ENCODE measurements around the gene PBOV1.

The PBOV1 gene

GRCh38 chr6:138218449-138218848 is at the start of gene PBOV1:
TSS of gene PBOV1 (minus strand) at chr6:138218491. CDS start at chr6:138218395, 96 bp downstream.
- Histone ChIP-seq H3K36me3 (ENCODE audit: control insufficient read depth in 2 of 2, insufficient read depth in 1 of 2, low read length in 2 of 2) (no peaks in the 10 kb centered on the region; a peak in 1 of 3 replicates), H3K27ac (ENCODE audit: extremely low read depth, low read depth, low read length) (no peak within 1 kb of the TSS), H3K9me3 (ENCODE audit: control insufficient read depth, insufficient read depth, low read depth, low read length) (no peaks in the 10 kb centered on the region), H3K4me3 (ENCODE audit: low read depth, low read length) (no peak within 1 kb of the TSS), H3K4me1 (ENCODE audit: control insufficient read depth, insufficient read depth, low read length) (no peaks in the 10 kb centered on the region)
- ChIA-PET CTCF (interaction anchor here (0.6 to 1.2 kb wide), 4 partner anchors 60 to 492 kb away, joined by 3 to 4 read pairs (median 3); no protein-coding TSS in a partner anchor), POLR2A (no interaction called here)
- TF ChIP-seq ZBTB44 (tag by site-specific recombination; IDR thresholded peaks at IDR 0.05) (no peak), ZNF791 (tag by site-specific recombination; IDR thresholded peaks at IDR 0.05) (no peak), ZBTB6 (tag by site-specific recombination; IDR thresholded peaks at IDR 0.05) (no peak), ZSCAN5A (tag by site-specific recombination; IDR thresholded peaks at IDR 0.05) (no peak), ZNF398 (tag by site-specific recombination; IDR thresholded peaks at IDR 0.05) (no peak), ZBTB11 (tag by site-specific recombination; conservative IDR thresholded peaks at IDR 0.05; ENCODE audit: low read depth) (no peak), ZNF16 (tag by site-specific recombination; IDR thresholded peaks at IDR 0.05; ENCODE audit: low read depth) (no peak), HIC1 (tag by site-specific recombination; IDR thresholded peaks at IDR 0.05) (no peak), ZNF610 (tag by site-specific recombination; IDR thresholded peaks at IDR 0.05; ENCODE audit: borderline replicate concordance) (no peak), ZNF18 (tag by site-specific recombination; IDR thresholded peaks at IDR 0.05) (no peak), FEZF1 (tag by site-specific recombination; IDR thresholded peaks at IDR 0.05) (no peak), ZNF37A (tag by site-specific recombination; IDR thresholded peaks at IDR 0.05) (no peak), RBAK (tag by site-specific recombination; IDR thresholded peaks at IDR 0.05) (no peak), ZNF530 (tag by site-specific recombination; IDR thresholded peaks at IDR 0.05; ENCODE audit: low read depth) (no peak), ZNF354C (tag by site-specific recombination; IDR thresholded peaks at IDR 0.05; ENCODE audit: borderline replicate concordance, low read depth) (no peak), ZSCAN18 (tag by site-specific recombination; IDR thresholded peaks at IDR 0.05) (no peak), ZNF302 (tag by site-specific recombination; IDR thresholded peaks at IDR 0.05; ENCODE audit: low read depth) (no peak), ZXDB (tag by site-specific recombination; IDR thresholded peaks at IDR 0.05) (no peak), ZNF19 (tag by site-specific recombination; IDR thresholded peaks at IDR 0.05; ENCODE audit: low read depth) (no peak), ZNF514 (tag by site-specific recombination; IDR thresholded peaks at IDR 0.05) (no peak)
